ENCODE measurements around the gene RAB6B. TPM values are rescaled to one million over a fixed set of nuclear protein-coding genes. Genes with fewer than 3 reads are reported as not detected.

RAB6B gene
- total RNA-seq, 2 donors from 2014 or later = 2.2 to 3.0 TPM

GRCh38 chr3:133854264-133855001, 41.2 kb downstream of the RAB6B start:
- H3K4me3 Mint-ChIP-seq = no peak overlapping the region
- DNase-seq = no peak
- Histone ChIP-seq H3K9me3 (ENCODE audit: control insufficient read depth, low read length) (no peaks in the 10 kb centered on the region), H3K4me1 (ENCODE audit: control insufficient read depth, insufficient read depth, low read length) (no peaks in the 10 kb centered on the region), H3K36me3 (ENCODE audit: control insufficient read depth, insufficient read depth, low read length) (no peaks in the 10 kb centered on the region), H3K4me3 (ENCODE audit: low read length) (no peak overlapping the region), H3K27ac (ENCODE audit: low read depth, low read length) (no peak overlapping the region), H3K27me3 (ENCODE audit: control insufficient read depth, insufficient read depth, low read length, poor library complexity, severe bottlenecking) (peaks cover 3% of the 10 kb centered on the region), H3K9ac (ENCODE audit: extremely low read depth, low read length, poor library complexity, severe bottlenecking) (no peak overlapping the region)
- H3K27me3 Mint-ChIP-seq (ENCODE audit: insufficient read depth) = peaks cover 17% of the 10 kb centered on the region
- H3K27ac Mint-ChIP-seq = no peak overlapping the region
- no peaks in the 10 kb centered on the region for H3K36me3 Mint-ChIP-seq (ENCODE audit: low read depth)
- no peak for TF ChIP-seq CTCF (conservative IDR thresholded peaks at IDR 0.05)
- WGBS, 2 experiments (ENCODE audit: insufficient coverage in 1 of 2, insufficient read length in 1 of 2) = 79 to 100% methylated on average over 1 to 5 of the region's 5 CpGs
- peaks cover 6% of the 10 kb centered on the region for H3K4me1 Mint-ChIP-seq
- H3K9me3 Mint-ChIP-seq = no peaks in the 10 kb centered on the region

GRCh38 chr3:133853925-133854227, 41.8 kb downstream of the RAB6B start:
- Histone ChIP-seq H3K36me3 (ENCODE audit: control insufficient read depth, insufficient read depth, low read length) (no peaks in the 10 kb centered on the region), H3K27me3 (ENCODE audit: control insufficient read depth, insufficient read depth, low read length, poor library complexity, severe bottlenecking) (peaks cover 6% of the 10 kb centered on the region), H3K4me1 (ENCODE audit: control insufficient read depth, insufficient read depth, low read length) (no peaks in the 10 kb centered on the region), H3K9me3 (ENCODE audit: control insufficient read depth, low read length) (no peaks in the 10 kb centered on the region), H3K27ac (ENCODE audit: low read depth, low read length) (no peak overlapping the region), H3K9ac (ENCODE audit: extremely low read depth, low read length, poor library complexity, severe bottlenecking) (no peak overlapping the region), H3K4me3 (ENCODE audit: low read length) (no peak overlapping the region)
- Mint-ChIP-seq H3K4me3 (no peak overlapping the region), H3K9me3 (no peaks in the 10 kb centered on the region), H3K27me3 (ENCODE audit: insufficient read depth) (peaks cover 22% of the 10 kb centered on the region), H3K4me1 (peaks cover 6% of the 10 kb centered on the region), H3K27ac (no peak overlapping the region), H3K36me3 (ENCODE audit: low read depth) (no peaks in the 10 kb centered on the region)
- TF ChIP-seq CTCF (conservative IDR thresholded peaks at IDR 0.05) = no peak
- 89 to 95% methylated on average over 2 of the region's 2 CpGs for WGBS, 2 experiments (ENCODE audit: insufficient coverage in 1 of 2, insufficient read length in 1 of 2)
- DNase-seq = no peak

- no peaks in the 10 kb centered on the region for H3K36me3 Mint-ChIP-seq (ENCODE audit: low read depth)
- 86 to 93% methylated on average over 3 to 5 of the region's 5 CpGs for WGBS, 2 experiments (ENCODE audit: insufficient coverage in 1 of 2, insufficient read length in 1 of 2)
- H3K4me1 Mint-ChIP-seq = peaks cover 6% of the 10 kb centered on the region
- H3K4me3 Mint-ChIP-seq = no peak overlapping the region
- H3K9me3 Mint-ChIP-seq = no peaks in the 10 kb centered on the region
- no peak overlapping the region for H3K27ac ChIP-seq (ENCODE audit: low read depth, low read length)
- H3K27me3 ChIP-seq (ENCODE audit: control insufficient read depth, insufficient read depth, low read length, poor library complexity, severe bottlenecking) = peaks cover 6% of the 10 kb centered on the region
- H3K9ac ChIP-seq (ENCODE audit: extremely low read depth, low read length, poor library complexity, severe bottlenecking) = no peak overlapping the region
- no peak overlapping the region for H3K4me3 ChIP-seq (ENCODE audit: low read length)
- TF ChIP-seq CTCF (conservative IDR thresholded peaks at IDR 0.05) = no peak
- H3K27ac Mint-ChIP-seq = no peak overlapping the region
- no peaks in the 10 kb centered on the region for H3K9me3 ChIP-seq (ENCODE audit: control insufficient read depth, low read length)
- no peak for DNase-seq
- H3K36me3 ChIP-seq (ENCODE audit: control insufficient read depth, insufficient read depth, low read length) = no peaks in the 10 kb centered on the region
- peaks cover 22% of the 10 kb centered on the region for H3K27me3 Mint-ChIP-seq (ENCODE audit: insufficient read depth)
- no peaks in the 10 kb centered on the region for H3K4me1 ChIP-seq (ENCODE audit: control insufficient read depth, insufficient read depth, low read length)
Observed at GRCh38 chr3:133853063-133853924, 42.4 kb downstream of the RAB6B start.

Data from endodermal cell (in vitro differentiated cells).